NCI-H748 treated with DMSO at 0.1 percent for 48 hours (cell line): Measurements from ENCODE around the gene NR1H3.
"Not testable (repeated sequence)": the region's sequence is repeated elsewhere in the genome, so short reads cannot be mapped to it uniquely, and the experiment has no call there.

Experiments used
- DNase-seq: peaks from one replicate; lab custom pipeline; 2025; lab: John Stamatoyannopoulos, UW

The NR1H3 gene

DNA sequence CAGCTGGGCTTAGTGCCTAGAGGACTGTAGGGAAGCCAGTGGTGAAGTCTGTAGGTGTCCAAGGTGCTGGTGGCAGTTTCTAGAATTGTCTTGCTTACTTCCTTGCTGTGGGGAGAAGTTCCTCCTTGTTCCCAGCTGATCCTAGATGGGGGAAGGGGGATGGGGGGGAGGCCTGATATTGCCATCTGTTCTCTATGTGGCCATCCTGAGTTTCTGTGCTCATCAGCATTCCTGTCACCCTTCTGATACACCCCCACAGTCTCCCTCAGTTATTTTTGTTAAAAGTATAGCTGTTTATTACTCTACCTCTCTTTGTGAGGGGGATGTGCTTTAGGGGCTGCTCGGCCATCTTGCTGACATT is 48.7 kb downstream of the NR1H3 start:
- DNase-seq = no peak

DNA sequence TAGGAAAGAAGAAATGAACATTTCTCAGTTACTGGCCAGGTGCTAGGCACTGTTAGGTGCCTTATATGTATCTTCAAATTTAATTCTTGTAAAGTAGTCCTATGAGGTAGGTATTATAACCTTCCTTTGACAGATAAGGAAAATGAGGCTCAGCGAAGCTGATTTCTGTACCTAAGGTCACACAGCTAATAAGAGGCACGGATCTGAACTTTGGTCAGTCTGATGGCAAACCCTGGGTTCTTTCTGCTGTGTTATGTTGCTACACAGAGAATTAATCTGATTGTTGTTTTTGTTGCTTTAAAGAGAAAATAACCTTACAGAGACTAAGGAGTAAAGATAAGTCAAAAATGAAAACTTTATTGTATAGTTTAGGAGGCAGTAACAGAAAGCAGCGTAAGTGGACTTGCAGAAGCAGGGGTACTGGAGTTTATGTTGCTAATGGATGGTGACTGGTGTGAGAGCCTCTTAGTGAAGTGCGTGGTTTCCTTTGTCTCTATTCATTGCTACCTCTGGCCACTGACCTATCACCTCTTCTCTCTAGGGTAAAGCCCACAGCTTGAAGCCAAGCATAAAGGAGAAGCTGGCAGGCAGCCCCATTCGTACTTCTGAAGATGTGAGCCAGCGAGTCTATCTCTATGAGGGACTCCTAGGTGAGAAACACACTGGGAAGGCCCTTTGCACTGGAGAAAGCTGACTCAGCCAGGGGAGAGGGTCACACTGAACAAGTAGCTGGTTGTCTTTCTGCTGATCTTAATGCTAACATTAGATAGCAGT is 50.4 kb downstream of the NR1H3 start:
- no peak for DNase-seq

GRCh38 chr11:47314992-47315391 is 57.2 kb downstream of the NR1H3 start:
- DNase-seq = no peak

GRCh38 chr11:47316501-47316900 is 58.7 kb downstream of the NR1H3 start:
- not testable (repeated sequence) for DNase-seq

DNA sequence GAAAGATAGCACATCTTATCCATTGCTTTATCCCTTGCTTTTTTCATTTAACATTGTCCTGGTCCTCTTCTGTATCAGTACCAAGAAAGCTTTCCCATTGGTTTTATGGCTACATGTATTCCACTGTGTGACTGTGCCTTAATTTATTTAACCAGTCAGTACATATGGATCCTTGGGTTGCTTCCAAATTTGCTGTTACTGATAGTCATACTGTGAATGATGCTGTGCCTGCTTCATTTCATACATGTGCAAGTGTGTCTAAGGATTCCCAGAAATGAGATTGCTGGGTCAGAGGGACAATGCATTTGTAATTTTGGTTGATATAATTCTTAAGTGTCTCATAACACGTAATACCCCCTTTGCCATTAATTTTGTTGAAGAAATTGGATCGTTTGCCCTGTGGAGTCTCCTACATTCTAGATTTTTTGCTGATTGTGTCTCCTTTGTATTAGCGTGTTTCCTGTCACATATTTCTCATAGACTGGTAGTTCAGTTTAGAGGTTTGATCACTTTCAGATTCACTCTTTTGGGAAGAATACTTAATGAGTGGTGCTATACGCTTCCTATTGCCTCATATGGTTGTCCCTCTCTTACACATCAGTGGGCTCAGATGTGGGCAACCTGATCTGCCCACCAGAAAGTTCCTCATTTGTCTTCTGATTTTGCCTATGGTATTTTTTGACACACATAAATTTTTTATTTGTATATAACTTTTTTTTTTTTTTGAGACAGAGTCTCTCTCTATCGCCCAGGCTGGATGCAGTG is 59.5 kb downstream of the NR1H3 start:
- DNase-seq = no peak

DNA sequence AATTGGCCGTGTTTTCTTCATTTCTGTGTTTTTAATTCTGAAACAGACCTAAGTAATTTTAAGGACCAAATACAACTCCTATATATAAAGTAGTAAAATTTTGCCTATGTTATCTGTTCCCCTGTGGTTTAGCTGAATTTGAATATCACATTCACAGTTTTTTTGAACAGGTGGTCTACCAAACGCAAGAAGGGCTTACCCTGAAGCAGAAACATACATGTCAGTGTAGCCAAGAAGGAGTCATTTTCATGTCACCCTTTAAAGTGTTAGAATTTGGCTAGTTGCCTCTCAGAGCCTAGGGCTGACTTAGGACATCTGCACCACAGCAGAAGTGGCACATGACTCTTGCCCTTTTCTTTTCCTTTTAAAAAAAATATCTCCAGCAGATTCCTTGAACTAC is 60.4 kb downstream of the NR1H3 start:
- no peak for DNase-seq
